Measurements from ENCODE around the gene ST6GALNAC1. TPM values are rescaled to one million over a fixed set of nuclear protein-coding genes. Genes with fewer than 3 reads are reported as not detected.

Gene ST6GALNAC1
- polyA plus RNA-seq, 4 donors: 18.6 to 179 (median 78.2) TPM

- DNase-seq (no peak), FAIRE-seq (no peak)
- Histone ChIP-seq H3K9me3 (ENCODE audit: control insufficient read depth in 2 of 2, insufficient read depth in 1 of 2, low read depth in 1 of 2, low read length in 1 of 2) (peaks cover 0 to 5% of the 10 kb centered on the region in 2 donors), H3K4me3 (ENCODE audit: low read depth in 1 of 3, low read length in 3 of 3) (no peak overlapping the region), H3K27me3 (ENCODE audit: control insufficient read depth in 3 of 3, insufficient read depth in 3 of 3, low read length in 3 of 3) (peaks cover 0 to 8% (median 6%) of the 10 kb centered on the region in 3 donors), H3K36me3 (ENCODE audit: control insufficient read depth in 3 of 3, insufficient read depth in 2 of 3, low read depth in 1 of 3, low read length in 3 of 3) (no peaks in the 10 kb centered on the region), H3K27ac (ENCODE audit: low read depth in 1 of 3, low read length in 2 of 3) (no peak overlapping the region), H3K4me1 (ENCODE audit: control insufficient read depth in 3 of 3, insufficient read depth in 2 of 3, low read depth in 1 of 3, low read length in 2 of 3) (peaks cover 0 to 3% (median 0%) of the 10 kb centered on the region in 3 donors)
- 72 to 79% (median 79%) methylated on average over 8 of the region's 8 CpGs for WGBS, 3 donors
Measured at GRCh38 chr17:76593384-76593826, 50.2 kb downstream of the ST6GALNAC1 start.

- peaks cover 0 to 55% (median 14%) of the 10 kb centered on the region in 3 donors for H3K27me3 ChIP-seq (ENCODE audit: control insufficient read depth in 3 of 3, insufficient read depth in 3 of 3, low read length in 3 of 3)
- H3K4me1 ChIP-seq (ENCODE audit: control insufficient read depth in 3 of 3, insufficient read depth in 2 of 3, low read depth in 1 of 3, low read length in 2 of 3): peaks cover 0 to 13% (median 0%) of the 10 kb centered on the region in 3 donors
- peaks cover 0 to 11% of the 10 kb centered on the region in 2 donors for H3K9me3 ChIP-seq (ENCODE audit: control insufficient read depth in 2 of 2, insufficient read depth in 1 of 2, low read depth in 1 of 2, low read length in 1 of 2)
- FAIRE-seq (no peak), DNase-seq (no peak)
- no peak overlapping the region for H3K4me3 ChIP-seq (ENCODE audit: low read depth in 1 of 3, low read length in 3 of 3)
- no peak overlapping the region for H3K27ac ChIP-seq (ENCODE audit: low read depth in 1 of 3, low read length in 2 of 3)
- no peaks in the 10 kb centered on the region for H3K36me3 ChIP-seq (ENCODE audit: control insufficient read depth in 3 of 3, insufficient read depth in 2 of 3, low read depth in 1 of 3, low read length in 3 of 3)
Measured at GRCh38 chr17:76588182-76588581, 55.4 kb downstream of the ST6GALNAC1 start.

- DNase-seq: no peak
- H3K27ac ChIP-seq (ENCODE audit: low read depth in 1 of 3, low read length in 2 of 3): no peak overlapping the region
- no peak for FAIRE-seq
- H3K4me1 ChIP-seq (ENCODE audit: control insufficient read depth in 3 of 3, insufficient read depth in 2 of 3, low read depth in 1 of 3, low read length in 2 of 3): peaks cover 0 to 13% (median 0%) of the 10 kb centered on the region in 3 donors
- no peak overlapping the region for H3K4me3 ChIP-seq (ENCODE audit: low read depth in 1 of 3, low read length in 3 of 3)
- H3K27me3 ChIP-seq (ENCODE audit: control insufficient read depth in 3 of 3, insufficient read depth in 3 of 3, low read length in 3 of 3): peaks cover 0 to 56% (median 14%) of the 10 kb centered on the region in 3 donors
- peaks cover 0 to 11% of the 10 kb centered on the region in 2 donors for H3K9me3 ChIP-seq (ENCODE audit: control insufficient read depth in 2 of 2, insufficient read depth in 1 of 2, low read depth in 1 of 2, low read length in 1 of 2)
- no peaks in the 10 kb centered on the region for H3K36me3 ChIP-seq (ENCODE audit: control insufficient read depth in 3 of 3, insufficient read depth in 2 of 3, low read depth in 1 of 3, low read length in 3 of 3)
- 17 to 44% (median 23%) methylated on average over 16 to 17 of the region's 17 CpGs for WGBS, 3 donors
Measured at GRCh38 chr17:76586741-76587487, 56.6 kb downstream of the ST6GALNAC1 start.

- DNase-seq: peak; percentile 66 to 88
- peaks cover 0 to 59% (median 14%) of the 10 kb centered on the region in 3 donors for H3K27me3 ChIP-seq (ENCODE audit: control insufficient read depth in 3 of 3, insufficient read depth in 3 of 3, low read length in 3 of 3)
- H3K9me3 ChIP-seq (ENCODE audit: control insufficient read depth in 2 of 2, insufficient read depth in 1 of 2, low read depth in 1 of 2, low read length in 1 of 2): peaks cover 0 to 11% of the 10 kb centered on the region in 2 donors
- peak within 1 kb of the TSS; percentile 26 to 44 (median 44) for H3K4me3 ChIP-seq (ENCODE audit: low read depth in 1 of 3, low read length in 3 of 3)
- H3K4me1 ChIP-seq (ENCODE audit: control insufficient read depth in 3 of 3, insufficient read depth in 2 of 3, low read depth in 1 of 3, low read length in 2 of 3): peaks cover 0 to 13% (median 0%) of the 10 kb centered on the region in 3 donors
- no peaks in the 10 kb centered on the region for H3K36me3 ChIP-seq (ENCODE audit: control insufficient read depth in 3 of 3, insufficient read depth in 2 of 3, low read depth in 1 of 3, low read length in 3 of 3)
- 1 to 2% (median 1%) methylated on average over 66 to 84 of the region's 84 CpGs for WGBS, 3 donors
- H3K27ac ChIP-seq (ENCODE audit: low read depth in 1 of 3, low read length in 2 of 3): no peak within 1 kb of the TSS
- no peak for FAIRE-seq
Measured at GRCh38 chr17:76585649-76586593, 57.6 kb downstream of the ST6GALNAC1 start, which contains the start of gene ST6GALNAC2. Gene ST6GALNAC2 (minus strand): TSS chr17:76585860. CDS start chr17:76585808, 52 bp downstream.

GRCh38 chr17:76585033-76585648 lies 58.4 kb downstream of the ST6GALNAC1 start:
- Histone ChIP-seq H3K27me3 (ENCODE audit: control insufficient read depth in 3 of 3, insufficient read depth in 3 of 3, low read length in 3 of 3) (peaks cover 0 to 59% (median 14%) of the 10 kb centered on the region in 3 donors), H3K9me3 (ENCODE audit: control insufficient read depth in 2 of 2, insufficient read depth in 1 of 2, low read depth in 1 of 2, low read length in 1 of 2) (peaks cover 0 to 11% of the 10 kb centered on the region in 2 donors), H3K36me3 (ENCODE audit: control insufficient read depth in 3 of 3, insufficient read depth in 2 of 3, low read depth in 1 of 3, low read length in 3 of 3) (no peaks in the 10 kb centered on the region), H3K27ac (ENCODE audit: low read depth in 1 of 3, low read length in 2 of 3) (no peak overlapping the region), H3K4me3 (ENCODE audit: low read depth in 1 of 3, low read length in 3 of 3) (peak overlapping the region; percentile 26 to 44 (median 44)), H3K4me1 (ENCODE audit: control insufficient read depth in 3 of 3, insufficient read depth in 2 of 3, low read depth in 1 of 3, low read length in 2 of 3) (peaks cover 0 to 13% (median 0%) of the 10 kb centered on the region in 3 donors)
- WGBS, 3 donors: 0 to 1% (median 1%) methylated on average over 54 to 62 of the region's 62 CpGs
- peak; percentile 32 to 61 for DNase-seq
- FAIRE-seq: no peak

- Histone ChIP-seq H3K4me1 (ENCODE audit: control insufficient read depth in 3 of 3, insufficient read depth in 2 of 3, low read depth in 1 of 3, low read length in 2 of 3) (peaks cover 0 to 13% (median 0%) of the 10 kb centered on the region in 3 donors), H3K36me3 (ENCODE audit: control insufficient read depth in 3 of 3, insufficient read depth in 2 of 3, low read depth in 1 of 3, low read length in 3 of 3) (no peaks in the 10 kb centered on the region), H3K4me3 (ENCODE audit: low read depth in 1 of 3, low read length in 3 of 3) (peak overlapping the region; percentile 26 to 44 (median 44)), H3K27ac (ENCODE audit: low read depth in 1 of 3, low read length in 2 of 3) (no peak overlapping the region), H3K9me3 (ENCODE audit: control insufficient read depth in 2 of 2, insufficient read depth in 1 of 2, low read depth in 1 of 2, low read length in 1 of 2) (peaks cover 0 to 11% of the 10 kb centered on the region in 2 donors), H3K27me3 (ENCODE audit: control insufficient read depth in 3 of 3, insufficient read depth in 3 of 3, low read length in 3 of 3) (peaks cover 0 to 59% (median 14%) of the 10 kb centered on the region in 3 donors)
- WGBS, 3 donors: 16% methylated on average over 13 to 17 of the region's 17 CpGs
- no peak for DNase-seq
- no peak for FAIRE-seq
Measured at GRCh38 chr17:76584427-76585032, 59.0 kb downstream of the ST6GALNAC1 start.

- WGBS, 3 donors: 29 to 31% (median 29%) methylated on average over 3 of the region's 3 CpGs
- H3K4me3 ChIP-seq (ENCODE audit: low read depth in 1 of 3, low read length in 3 of 3): no peak overlapping the region
- H3K4me1 ChIP-seq (ENCODE audit: control insufficient read depth in 3 of 3, insufficient read depth in 2 of 3, low read depth in 1 of 3, low read length in 2 of 3): peaks cover 0 to 13% (median 0%) of the 10 kb centered on the region in 3 donors
- no peaks in the 10 kb centered on the region for H3K9me3 ChIP-seq (ENCODE audit: control insufficient read depth in 2 of 2, insufficient read depth in 1 of 2, low read depth in 1 of 2, low read length in 1 of 2)
- H3K36me3 ChIP-seq (ENCODE audit: control insufficient read depth in 3 of 3, insufficient read depth in 2 of 3, low read depth in 1 of 3, low read length in 3 of 3): no peaks in the 10 kb centered on the region
- FAIRE-seq (no peak), DNase-seq (no peak)
- peaks cover 0 to 43% (median 6%) of the 10 kb centered on the region in 3 donors for H3K27me3 ChIP-seq (ENCODE audit: control insufficient read depth in 3 of 3, insufficient read depth in 3 of 3, low read length in 3 of 3)
- H3K27ac ChIP-seq (ENCODE audit: low read depth in 1 of 3, low read length in 2 of 3): no peak overlapping the region
Measured at GRCh38 chr17:76582660-76583059, 60.9 kb downstream of the ST6GALNAC1 start.

Data from small intestine (tissue), 7 donors.